NOMO-1 treated with dmso at 0.1 percent for 144 hours (cell line): Measurements from ENCODE around the gene PUS1.

Experiments used
- DNase-seq: peaks from one replicate; lab custom pipeline; 2025; ENCODE audit not compliant: unreplicated experiment; lab: John Stamatoyannopoulos, UW

Gene PUS1

DNA sequence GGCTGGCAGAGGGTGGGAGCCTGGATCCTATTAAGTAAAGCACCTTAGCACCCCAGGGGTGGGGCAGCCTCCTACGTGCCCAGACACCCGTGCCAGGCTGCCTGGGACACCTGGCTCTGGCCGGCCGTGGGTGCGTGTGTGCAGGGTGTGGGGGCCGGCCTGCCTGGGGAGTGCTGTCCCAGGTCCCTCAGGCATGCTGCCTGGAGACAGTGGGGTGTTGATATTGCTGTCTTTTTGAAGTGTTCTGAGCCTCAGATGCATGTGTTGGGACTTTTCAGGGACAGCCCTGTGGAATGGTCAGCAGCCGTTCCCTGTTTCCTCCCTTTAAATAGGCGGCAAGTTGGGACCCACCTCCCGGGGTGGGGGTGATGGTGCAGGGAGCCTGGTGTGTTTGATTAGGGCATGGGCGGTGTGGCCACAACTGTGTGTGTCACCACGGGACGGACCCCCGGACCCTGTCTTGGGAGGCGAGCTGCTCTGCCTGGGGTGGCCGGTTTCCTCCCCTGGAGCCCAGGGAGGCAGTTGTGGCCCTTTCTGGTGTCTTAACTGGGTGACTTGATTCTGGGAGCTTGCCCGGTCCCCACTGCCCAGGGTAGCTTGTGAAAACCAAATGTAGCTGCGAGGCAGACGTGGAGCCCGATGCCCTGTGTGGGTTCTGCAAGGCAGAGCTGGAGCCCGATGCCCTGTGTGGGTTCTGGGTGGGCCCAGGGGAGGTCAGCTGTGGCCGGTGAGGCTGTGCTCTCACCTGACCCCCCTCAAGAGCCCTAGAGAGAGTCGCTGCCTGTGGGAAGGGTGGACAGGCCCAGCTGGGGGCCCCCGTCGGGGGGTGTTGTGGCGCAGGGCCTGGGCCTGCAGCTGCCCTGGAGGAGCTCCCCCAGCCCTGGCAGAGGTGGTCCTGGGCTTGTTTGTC, 26.5 kb upstream of the PUS1 start:
- no peak for DNase-seq

DNA sequence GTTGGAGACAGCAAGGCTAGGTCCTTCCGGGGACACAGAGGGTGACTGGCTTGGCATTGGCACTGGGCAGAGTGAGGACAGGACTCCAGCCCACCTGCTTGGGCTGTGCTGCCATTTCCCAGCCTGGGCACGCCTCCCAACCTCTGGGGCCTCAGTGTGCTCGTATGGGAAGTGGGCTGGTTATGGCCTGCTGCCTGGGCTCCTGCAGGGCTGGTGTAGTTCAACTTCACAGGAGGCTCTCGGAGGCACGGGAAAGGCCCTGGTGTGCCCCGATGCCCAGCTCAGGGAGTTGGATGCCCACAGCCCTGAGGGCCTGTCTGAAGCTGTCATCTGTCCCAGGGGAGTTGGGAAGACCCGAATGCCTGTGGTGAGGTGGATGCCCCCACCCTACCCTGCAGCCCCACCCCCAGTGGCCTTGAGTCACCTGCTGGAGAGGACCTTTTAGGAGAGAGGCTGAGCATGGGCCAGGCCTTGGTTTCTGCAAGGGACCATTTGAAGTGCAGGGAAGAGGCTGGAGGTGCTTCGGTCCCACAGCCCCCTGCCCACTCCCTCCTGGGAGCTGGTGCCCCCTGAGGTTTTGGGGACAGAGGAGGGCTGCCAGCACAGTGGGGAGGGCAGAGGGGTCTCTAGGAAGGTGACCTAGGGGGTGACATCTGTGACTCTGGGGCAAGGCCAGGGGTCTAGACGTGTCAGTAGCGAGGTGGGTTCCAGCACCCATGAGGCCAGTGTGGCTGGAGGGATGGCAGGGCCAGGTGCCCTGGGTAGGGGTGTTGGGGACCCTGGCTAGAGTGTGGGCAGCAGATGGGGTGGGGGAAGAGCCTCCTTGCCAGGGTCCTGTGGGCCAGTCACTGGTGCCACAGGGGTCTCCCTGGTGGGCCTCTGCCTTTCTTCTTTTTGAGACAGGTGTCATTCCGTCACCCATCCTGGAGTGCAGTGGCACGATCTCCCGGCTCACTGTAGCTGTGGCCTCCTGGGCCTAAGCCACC, 25.5 kb upstream of the PUS1 start:
- no peak for DNase-seq

DNA sequence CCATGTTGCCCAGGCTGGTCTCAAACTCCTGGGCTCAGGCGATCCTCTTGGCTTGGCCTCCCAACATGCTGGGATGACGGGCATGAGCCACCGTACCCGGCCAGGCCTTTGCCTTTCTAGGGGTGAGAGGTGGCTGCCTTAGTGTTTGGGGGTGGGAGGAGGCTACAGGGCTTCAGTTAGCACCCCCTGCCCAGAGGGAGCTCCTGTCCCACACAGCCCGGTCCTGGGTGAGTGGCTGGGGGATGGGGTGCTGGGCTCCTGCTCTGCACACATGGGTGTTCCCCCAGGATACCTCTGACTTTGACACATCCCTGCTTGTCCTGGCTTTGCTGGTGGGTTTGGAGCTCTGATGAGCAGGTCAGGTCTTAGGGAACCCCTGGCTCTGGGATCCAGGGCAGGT, 24.7 kb upstream of the PUS1 start:
- no peak for DNase-seq

- no peak for DNase-seq
Observed at GRCh38 chr12:131905081-131905629, 23.9 kb upstream of the PUS1 start.

GRCh38 chr12:131905630-131906091, 23.4 kb upstream of the PUS1 start:
- no peak for DNase-seq

DNA sequence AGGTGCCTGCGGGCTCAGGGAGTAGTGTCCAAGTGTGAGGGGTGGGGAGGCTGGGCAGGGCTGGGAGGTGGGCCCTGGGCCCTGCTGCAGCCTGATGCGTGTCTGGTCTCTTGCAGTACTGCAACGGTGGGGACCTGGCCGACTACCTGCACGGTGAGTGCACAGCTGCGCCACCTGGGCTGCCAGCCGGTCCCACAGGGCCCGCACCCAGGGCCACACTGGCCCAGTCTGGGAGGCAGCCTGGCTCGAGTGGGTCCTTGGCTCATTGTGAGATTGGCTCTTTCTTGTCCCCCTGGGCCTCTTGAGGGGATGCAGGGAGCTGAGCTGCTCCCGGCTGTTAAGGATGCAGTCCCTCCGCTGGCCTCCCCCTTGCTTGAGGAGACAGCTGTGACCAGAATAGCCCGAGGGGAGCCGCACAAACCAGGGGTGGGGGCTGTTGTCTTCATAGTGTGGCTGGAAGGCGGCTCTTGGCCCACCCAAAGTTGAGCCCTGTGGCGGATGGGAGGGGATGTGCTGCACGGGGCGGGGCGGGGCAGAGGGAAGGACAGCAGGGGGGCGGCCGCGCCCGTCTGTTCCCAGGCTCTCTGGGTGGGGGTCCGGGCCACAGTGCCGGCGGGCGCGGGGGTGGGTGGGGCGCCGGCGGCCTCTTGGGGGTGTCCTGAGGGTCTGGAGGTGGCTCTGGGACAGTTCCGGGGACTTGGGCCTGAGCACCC, 21.5 kb upstream of the PUS1 start:
- no peak for DNase-seq

DNA sequence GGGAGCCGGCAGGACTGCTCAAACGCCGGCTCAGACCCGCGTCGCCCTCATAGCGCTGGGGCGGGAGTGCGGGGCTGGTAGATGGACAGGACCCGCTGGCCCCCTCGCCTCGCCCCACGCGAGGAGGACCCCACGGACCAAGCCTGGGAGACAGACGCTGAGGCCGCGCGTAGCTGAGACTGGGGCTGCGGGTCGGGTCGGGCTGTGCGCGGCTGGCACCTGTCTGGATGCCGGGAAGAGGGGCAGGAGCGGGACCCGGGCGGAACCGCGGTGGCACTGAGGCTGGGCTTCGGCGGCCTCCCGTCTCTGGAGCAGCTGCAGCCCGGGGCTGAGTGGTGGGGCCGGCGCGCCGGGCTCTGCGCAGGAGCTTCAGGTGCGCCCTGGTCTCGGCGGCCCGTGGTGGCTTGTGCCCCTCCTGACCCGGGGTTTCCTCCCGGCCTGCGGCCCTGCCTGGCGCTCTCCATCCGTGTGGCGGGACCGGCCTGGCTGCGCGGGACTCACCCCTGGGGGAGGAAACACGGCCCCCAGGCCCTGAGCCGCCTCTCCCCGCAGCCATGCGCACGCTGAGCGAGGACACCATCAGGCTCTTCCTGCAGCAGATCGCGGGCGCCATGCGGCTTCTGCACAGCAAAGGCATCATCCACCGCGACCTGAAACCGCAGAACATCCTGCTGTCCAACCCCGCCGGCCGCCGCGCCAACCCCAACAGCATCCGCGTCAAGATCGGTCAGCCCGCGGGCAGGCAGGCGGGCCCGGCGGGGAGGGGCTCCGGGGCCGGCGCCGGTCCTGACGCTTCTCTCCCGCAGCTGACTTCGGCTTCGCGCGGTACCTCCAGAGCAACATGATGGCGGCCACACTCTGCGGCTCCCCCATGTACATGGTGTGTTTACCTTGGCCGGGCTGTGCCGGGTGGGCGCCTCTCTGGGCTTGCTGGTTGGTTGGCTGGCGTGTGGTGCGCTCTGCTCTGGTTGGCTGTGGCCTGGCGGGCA, 20.7 kb upstream of the PUS1 start:
- DNase-seq: no peak

GRCh38 chr12:131909081-131909751, 19.9 kb upstream of the PUS1 start:
- DNase-seq: no peak

GRCh38 chr12:131909752-131910219, 19.3 kb upstream of the PUS1 start:
- DNase-seq: no peak

GRCh38 chr12:131910302-131911027, 18.6 kb upstream of the PUS1 start:
- DNase-seq: no peak

- no peak for DNase-seq
Observed at GRCh38 chr12:131911028-131911650, 17.9 kb upstream of the PUS1 start.

- no peak for DNase-seq
Observed at GRCh38 chr12:131911851-131912477, 17.1 kb upstream of the PUS1 start.

- DNase-seq: no peak
Observed at GRCh38 chr12:131912518-131913274, 16.4 kb upstream of the PUS1 start.

DNA sequence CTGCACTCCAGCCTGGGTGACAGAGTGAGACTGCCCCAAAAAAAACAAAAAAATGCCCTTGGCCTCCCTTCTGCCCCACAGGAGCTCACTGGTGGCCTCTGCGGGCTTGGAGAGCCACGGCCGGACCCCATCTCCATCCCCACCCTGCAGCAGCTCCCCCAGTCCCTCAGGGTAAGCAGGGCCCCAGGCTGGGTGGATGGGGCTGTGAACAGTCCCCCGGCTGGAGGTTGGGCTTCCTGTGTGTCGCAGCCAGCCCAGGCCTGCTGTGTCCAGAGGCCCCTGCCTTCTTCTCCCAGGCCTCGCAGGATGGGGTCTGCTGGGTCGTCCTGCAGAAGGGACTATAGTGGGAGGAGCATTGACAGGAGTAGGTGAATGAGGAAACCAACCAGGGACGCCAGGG, 15.4 kb upstream of the PUS1 start:
- no peak for DNase-seq

DNA sequence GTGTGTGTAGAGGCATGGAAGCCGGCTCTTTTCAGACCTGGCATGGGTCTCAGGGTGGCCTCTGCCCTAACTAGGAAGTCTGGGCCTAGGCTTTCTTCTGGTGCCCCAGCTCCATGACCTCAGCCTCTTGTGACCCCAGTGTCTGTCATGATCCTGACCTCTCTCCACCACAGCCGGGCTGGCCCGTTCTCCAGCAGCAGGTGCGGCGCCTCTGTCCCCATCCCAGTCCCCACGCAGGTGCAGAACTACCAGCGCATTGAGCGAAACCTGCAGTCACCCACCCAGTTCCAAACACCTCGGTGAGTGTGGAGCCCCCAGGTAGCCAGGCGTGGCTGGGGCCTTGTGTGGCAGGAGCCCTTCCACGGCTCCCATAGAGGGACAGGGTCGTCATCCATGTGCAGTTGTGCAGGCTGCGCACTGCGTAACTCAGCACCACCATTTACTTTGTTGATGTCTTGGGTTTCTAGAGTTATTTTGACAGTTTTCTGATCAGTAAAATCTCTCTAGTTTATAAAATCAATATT, 14.8 kb upstream of the PUS1 start:
- no peak for DNase-seq

GRCh38 chr12:131915000-131915689, 13.9 kb upstream of the PUS1 start:
- no peak for DNase-seq
